ENCODE data around the gene EPX.

The EPX gene

GRCh38 chr17:58224315-58224714 lies 31.8 kb downstream of the EPX start:
- no peak for DNase-seq (ENCODE audit: extremely low read depth in 1 of 2, low read depth in 1 of 2)

GRCh38 chr17:58227733-58228132 lies 35.2 kb downstream of the EPX start:
- DNase-seq (ENCODE audit: extremely low read depth in 1 of 2, low read depth in 1 of 2), result no peak

- no peak for DNase-seq (ENCODE audit: extremely low read depth in 1 of 2, low read depth in 1 of 2)
Observed at GRCh38 chr17:58228679-58229078, 36.2 kb downstream of the EPX start.

- no peak for DNase-seq (ENCODE audit: extremely low read depth in 1 of 2, low read depth in 1 of 2)
Observed at GRCh38 chr17:58229384-58229783, 36.9 kb downstream of the EPX start.

- DNase-seq (ENCODE audit: extremely low read depth in 1 of 2, low read depth in 1 of 2), result no peak
Observed at GRCh38 chr17:58229881-58230280, 37.4 kb downstream of the EPX start.

GRCh38 chr17:58231641-58232040 lies 39.1 kb downstream of the EPX start:
- no peak for DNase-seq (ENCODE audit: extremely low read depth in 1 of 2, low read depth in 1 of 2)

GRCh38 chr17:58232707-58233156 lies 40.2 kb downstream of the EPX start:
- DNase-seq (ENCODE audit: extremely low read depth in 1 of 2, low read depth in 1 of 2), result no peak

- no peak for DNase-seq (ENCODE audit: extremely low read depth in 1 of 2, low read depth in 1 of 2)
Observed at GRCh38 chr17:58233543-58233942, 41.0 kb downstream of the EPX start.

- no peak for DNase-seq (ENCODE audit: extremely low read depth in 1 of 2, low read depth in 1 of 2)
Observed at GRCh38 chr17:58234512-58234911, 42.0 kb downstream of the EPX start.

GRCh38 chr17:58235821-58236220 lies 43.3 kb downstream of the EPX start:
- DNase-seq (ENCODE audit: extremely low read depth in 1 of 2, low read depth in 1 of 2), result no peak

- no peak for DNase-seq (ENCODE audit: extremely low read depth in 1 of 2, low read depth in 1 of 2)
Observed at GRCh38 chr17:58236394-58236793, 43.9 kb downstream of the EPX start.

- no peak for DNase-seq (ENCODE audit: extremely low read depth in 1 of 2, low read depth in 1 of 2)
Observed at GRCh38 chr17:58238147-58238634, 45.7 kb downstream of the EPX start, which contains the start of gene LPO. Gene LPO, plus strand, starts transcription at chr17:58238584. Its CDS starts 4,396 bp downstream, at chr17:58242980.

GRCh38 chr17:58239987-58240386 lies 47.5 kb downstream of the EPX start:
- DNase-seq (ENCODE audit: extremely low read depth in 1 of 2, low read depth in 1 of 2), result no peak

GRCh38 chr17:58242171-58242784 lies 49.8 kb downstream of the EPX start:
- no peak for DNase-seq (ENCODE audit: extremely low read depth in 1 of 2, low read depth in 1 of 2)

GRCh38 chr17:58244963-58245362 lies 52.4 kb downstream of the EPX start:
- DNase-seq (ENCODE audit: extremely low read depth in 1 of 2, low read depth in 1 of 2), result no peak

- no peak for DNase-seq (ENCODE audit: extremely low read depth in 1 of 2, low read depth in 1 of 2)
Observed at GRCh38 chr17:58245428-58246103, 53.0 kb downstream of the EPX start.

- no peak for DNase-seq (ENCODE audit: extremely low read depth in 1 of 2, low read depth in 1 of 2)
Observed at GRCh38 chr17:58246104-58246740, 53.7 kb downstream of the EPX start.

- no peak for DNase-seq (ENCODE audit: extremely low read depth in 1 of 2, low read depth in 1 of 2)
Observed at GRCh38 chr17:58246781-58247180, 54.3 kb downstream of the EPX start.

GRCh38 chr17:58247511-58248363 lies 55.2 kb downstream of the EPX start:
- DNase-seq (ENCODE audit: extremely low read depth in 1 of 2, low read depth in 1 of 2), result no peak

GRCh38 chr17:58248955-58249269 lies 56.4 kb downstream of the EPX start:
- DNase-seq (ENCODE audit: extremely low read depth in 1 of 2, low read depth in 1 of 2), result no peak

Measured in activated CD8-positive, alpha-beta memory T cell treated with anti-CD3 and anti-CD28 coated beads for 1 hour (primary cell).